Liver (tissue), 3 donors: ENCODE data around the gene TMEM242.

Source experiments
- EGR1 ChIP-seq, 2 donors: IDR thresholded peaks; 2 replicates each; pipeline ENCODE4 v1.6.1; 2016 to 2018; ENCODE audit warnings: antibody characterized with exemption in 2 of 2, low read depth in 2 of 2
- GABPA ChIP-seq, 2 donors: IDR thresholded peaks in 1 of 2; conservative IDR thresholded peaks in 1 of 2; 2 replicates each; pipeline ENCODE4 v1.6.1; 2016; ENCODE audit warnings: antibody characterized with exemption in 2 of 2, mild to moderate bottlenecking in 1 of 2, moderate library complexity in 1 of 2
- JUND ChIP-seq, 2 donors: IDR thresholded peaks; 2 replicates each; pipeline ENCODE4 v1.6.1; 2016; ENCODE audit warnings: antibody characterized with exemption in 2 of 2
- RAD21 ChIP-seq, 2 donors: IDR thresholded peaks; 2 replicates each; pipeline ENCODE4 v1.6.1; 2016; ENCODE audit warnings: antibody characterized with exemption in 2 of 2, mild to moderate bottlenecking in 2 of 2
- TF ChIP-seq, protein P1 (sequence below): fragments of 150-350 bp; IDR thresholded peaks from 2 replicates; pipeline ENCODE4 v1.5.1; 2017; ENCODE audit warnings: improper control_type of control experiment, low read depth, low read length; ENCODE audit not compliant: missing input control
- TF ChIP-seq, protein P2 (sequence below): IDR thresholded peaks from 2 replicates; pipeline ENCODE4 v1.6.1; 2016; ENCODE audit warnings: antibody characterized with exemption, mild to moderate bottlenecking
- TF ChIP-seq, protein P3 (sequence below): IDR thresholded peaks from 2 replicates; pipeline ENCODE4 v1.6.1; 2016; ENCODE audit warnings: antibody characterized with exemption
- donor health status: healthy.
- donor health status: healthy.

DNA sequence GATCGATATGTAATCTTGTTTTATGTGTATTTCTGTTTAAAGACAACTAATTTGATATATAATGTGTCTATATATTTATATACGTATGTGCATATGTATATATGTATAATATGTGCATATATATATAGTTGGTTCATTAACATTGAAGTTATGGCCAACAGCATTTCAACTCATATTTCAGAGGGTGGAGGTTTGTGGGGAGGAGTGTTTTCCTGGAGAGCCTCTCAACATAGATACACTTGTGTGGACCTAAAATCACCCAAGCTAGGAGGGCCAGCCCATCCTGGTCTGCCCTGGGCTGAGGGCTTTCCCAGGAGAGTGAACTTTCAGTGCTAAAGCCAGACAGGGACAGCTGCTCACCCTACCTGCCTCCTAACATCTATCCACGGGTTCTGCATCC, 68.8 kb downstream of the TMEM242 start:
- TF ChIP-seq, protein P1, sequence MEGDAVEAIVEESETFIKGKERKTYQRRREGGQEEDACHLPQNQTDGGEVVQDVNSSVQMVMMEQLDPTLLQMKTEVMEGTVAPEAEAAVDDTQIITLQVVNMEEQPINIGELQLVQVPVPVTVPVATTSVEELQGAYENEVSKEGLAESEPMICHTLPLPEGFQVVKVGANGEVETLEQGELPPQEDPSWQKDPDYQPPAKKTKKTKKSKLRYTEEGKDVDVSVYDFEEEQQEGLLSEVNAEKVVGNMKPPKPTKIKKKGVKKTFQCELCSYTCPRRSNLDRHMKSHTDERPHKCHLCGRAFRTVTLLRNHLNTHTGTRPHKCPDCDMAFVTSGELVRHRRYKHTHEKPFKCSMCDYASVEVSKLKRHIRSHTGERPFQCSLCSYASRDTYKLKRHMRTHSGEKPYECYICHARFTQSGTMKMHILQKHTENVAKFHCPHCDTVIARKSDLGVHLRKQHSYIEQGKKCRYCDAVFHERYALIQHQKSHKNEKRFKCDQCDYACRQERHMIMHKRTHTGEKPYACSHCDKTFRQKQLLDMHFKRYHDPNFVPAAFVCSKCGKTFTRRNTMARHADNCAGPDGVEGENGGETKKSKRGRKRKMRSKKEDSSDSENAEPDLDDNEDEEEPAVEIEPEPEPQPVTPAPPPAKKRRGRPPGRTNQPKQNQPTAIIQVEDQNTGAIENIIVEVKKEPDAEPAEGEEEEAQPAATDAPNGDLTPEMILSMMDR, result no peak
- TF ChIP-seq, protein P2, sequence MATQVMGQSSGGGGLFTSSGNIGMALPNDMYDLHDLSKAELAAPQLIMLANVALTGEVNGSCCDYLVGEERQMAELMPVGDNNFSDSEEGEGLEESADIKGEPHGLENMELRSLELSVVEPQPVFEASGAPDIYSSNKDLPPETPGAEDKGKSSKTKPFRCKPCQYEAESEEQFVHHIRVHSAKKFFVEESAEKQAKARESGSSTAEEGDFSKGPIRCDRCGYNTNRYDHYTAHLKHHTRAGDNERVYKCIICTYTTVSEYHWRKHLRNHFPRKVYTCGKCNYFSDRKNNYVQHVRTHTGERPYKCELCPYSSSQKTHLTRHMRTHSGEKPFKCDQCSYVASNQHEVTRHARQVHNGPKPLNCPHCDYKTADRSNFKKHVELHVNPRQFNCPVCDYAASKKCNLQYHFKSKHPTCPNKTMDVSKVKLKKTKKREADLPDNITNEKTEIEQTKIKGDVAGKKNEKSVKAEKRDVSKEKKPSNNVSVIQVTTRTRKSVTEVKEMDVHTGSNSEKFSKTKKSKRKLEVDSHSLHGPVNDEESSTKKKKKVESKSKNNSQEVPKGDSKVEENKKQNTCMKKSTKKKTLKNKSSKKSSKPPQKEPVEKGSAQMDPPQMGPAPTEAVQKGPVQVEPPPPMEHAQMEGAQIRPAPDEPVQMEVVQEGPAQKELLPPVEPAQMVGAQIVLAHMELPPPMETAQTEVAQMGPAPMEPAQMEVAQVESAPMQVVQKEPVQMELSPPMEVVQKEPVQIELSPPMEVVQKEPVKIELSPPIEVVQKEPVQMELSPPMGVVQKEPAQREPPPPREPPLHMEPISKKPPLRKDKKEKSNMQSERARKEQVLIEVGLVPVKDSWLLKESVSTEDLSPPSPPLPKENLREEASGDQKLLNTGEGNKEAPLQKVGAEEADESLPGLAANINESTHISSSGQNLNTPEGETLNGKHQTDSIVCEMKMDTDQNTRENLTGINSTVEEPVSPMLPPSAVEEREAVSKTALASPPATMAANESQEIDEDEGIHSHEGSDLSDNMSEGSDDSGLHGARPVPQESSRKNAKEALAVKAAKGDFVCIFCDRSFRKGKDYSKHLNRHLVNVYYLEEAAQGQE, result no peak
- TF ChIP-seq, protein P3, sequence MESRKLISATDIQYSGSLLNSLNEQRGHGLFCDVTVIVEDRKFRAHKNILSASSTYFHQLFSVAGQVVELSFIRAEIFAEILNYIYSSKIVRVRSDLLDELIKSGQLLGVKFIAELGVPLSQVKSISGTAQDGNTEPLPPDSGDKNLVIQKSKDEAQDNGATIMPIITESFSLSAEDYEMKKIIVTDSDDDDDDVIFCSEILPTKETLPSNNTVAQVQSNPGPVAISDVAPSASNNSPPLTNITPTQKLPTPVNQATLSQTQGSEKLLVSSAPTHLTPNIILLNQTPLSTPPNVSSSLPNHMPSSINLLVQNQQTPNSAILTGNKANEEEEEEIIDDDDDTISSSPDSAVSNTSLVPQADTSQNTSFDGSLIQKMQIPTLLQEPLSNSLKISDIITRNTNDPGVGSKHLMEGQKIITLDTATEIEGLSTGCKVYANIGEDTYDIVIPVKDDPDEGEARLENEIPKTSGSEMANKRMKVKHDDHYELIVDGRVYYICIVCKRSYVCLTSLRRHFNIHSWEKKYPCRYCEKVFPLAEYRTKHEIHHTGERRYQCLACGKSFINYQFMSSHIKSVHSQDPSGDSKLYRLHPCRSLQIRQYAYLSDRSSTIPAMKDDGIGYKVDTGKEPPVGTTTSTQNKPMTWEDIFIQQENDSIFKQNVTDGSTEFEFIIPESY, result no peak
- no peak for TF ChIP-seq EGR1 (IDR thresholded peaks at IDR 0.05; ENCODE audit: low read depth in 2 of 2)
- no peak for TF ChIP-seq JUND (IDR thresholded peaks at IDR 0.05)
- TF ChIP-seq RAD21 (IDR thresholded peaks at IDR 0.05), result no peak
- no peak for TF ChIP-seq GABPA (IDR thresholded peaks at IDR 0.05 in 1 of 2, conservative IDR thresholded peaks at IDR 0.05 in 1 of 2)
